Adrenal gland (tissue), 12 donors: ENCODE measurements around the gene TPSD1. TPM values are rescaled to one million over a fixed set of nuclear protein-coding genes. Genes with fewer than 3 reads are reported as not detected.

Source experiments
- DNase-seq, 7 donors: peaks; one replicate each; pipeline ENCODE4 v3.0.0-alpha.2; 2019 to 2020
- H3K27ac ChIP-seq, 5 donors: fragments of 200-600 bp; sonication (generic) in 4 of 5; 1 replicate in 3 of 5; 2 replicates in 2 of 5; pipeline versions ENCODE4 v1.5.1 to v1.8.0; 2016 to 2020; ENCODE audit warnings: mild to moderate bottlenecking in 1 of 5
- H3K27me3 ChIP-seq: fragments of 200-600 bp; 2 replicates; pipeline ENCODE4 v1.8.0; 2021
- H3K36me3 ChIP-seq, 2 donors: fragments of 200-600 bp; replicated peaks in 1 of 2; 1 replicate in 1 of 2; 2 replicates in 1 of 2; pipeline versions ENCODE4 v1.5.1 to v1.8.0; 2018 to 2022
- H3K4me1 ChIP-seq, 2 donors: fragments of 200-600 bp; replicated peaks in 1 of 2; 1 replicate in 1 of 2; 2 replicates in 1 of 2; pipeline versions ENCODE4 v1.5.1 to v1.8.0; 2018 to 2021
- H3K4me3 ChIP-seq, 4 donors: fragments of 200-600 bp; sonication (generic) in 3 of 4; one replicate each; pipeline ENCODE4 v1.5.1; 2016 to 2018
- H3K9me3 ChIP-seq, 3 donors: fragments of 200-600 bp; sonication (generic) in 1 of 3; replicated peaks in 1 of 3; 1 replicate in 2 of 3; 2 replicates in 1 of 3; pipeline versions ENCODE4 v1.5.1 to v1.8.0; 2016 to 2021
- CTCF ChIP-seq, 6 experiments: fragments of 450-650 bp in 4 of 6; fragments of 200-600 bp in 2 of 6; sonication (generic) in 1 of 6; IDR thresholded peaks; 1 replicate in 5 of 6; 2 replicates in 1 of 6; pipeline versions ENCODE4 v1.5.1 to v1.8.0; 2016 to 2021; ENCODE audit warnings: antibody characterized with exemption in 6 of 6, mild to moderate bottlenecking in 2 of 6, moderate library complexity in 1 of 6
- POLR2A ChIP-seq, 2 donors: fragments of 450-650 bp; IDR thresholded peaks; one replicate each; pipeline ENCODE4 v1.6.1; 2017; ENCODE audit warnings: antibody characterized with exemption in 2 of 2, mild to moderate bottlenecking in 2 of 2, moderate library complexity in 1 of 2
- WGBS, 4 donors: extraction: QIAGEN DNeasy Blood & Tissue Kit in 2 of 4; methylation state at CpG; one replicate each; pipeline versions ENCODE4 v1.1.5 to v1.1.7; 2013 to 2017; 5-methylcytosine and 5-hydroxymethylcytosine counted together
- intact Hi-C, 2 donors: fragments of 100-400 bp; cut with DNase I; formaldehyde crosslinking; loops; one replicate each; pipeline versions ENCODE4 v1.14.1 to v1.15.0; 2022 to 2023
- polyA plus RNA-seq, 3 donors: library from polyadenylated mRNA; stranded (reverse); fragments of 200-250 nt in 2 of 3; fragments of 350-450 nt in 1 of 3; fragmentation: Illumina TruSeq in 1 of 3; extraction: RNeasy Lipid Tissue Mini Kit (QIAGEN cat#74804) in 1 of 3; gene quantifications; one replicate each; pipeline ENCODE4 v1.2.3, GENCODE V29; 2013 to 2014
- total RNA-seq, 9 donors: library from RNA; depleted of rRNA in 4 of 9; stranded (reverse); fragments of >200 nt in 4 of 9; fragments of 120-200 nt in 1 of 9; fragmentation: NEBNext Ultra II Directional in 1 of 9; extraction: Animal tissue kit (Norgen Biotek cat#: 25700) in 1 of 9; gene quantifications; one replicate each; pipeline versions ENCODE4 v1.1.0 to v1.2.4, GENCODE V29; 2013 to 2023
- donor health status: healthy with polysubstance abuse.
- donor health status: Bipolar disorder and iron deficiency.
- donor health status: DM: yes; HTN: yes; CAD: no.
- donor health status: DM: no; HTN: no; CAD: no.
- donor health status: DM: no; HTN: no; CAD: no.
- donor health status: DM: yes; HTN: yes; CAD: no.

Gene TPSD1
- total and polyA plus RNA-seq, 12 donors, result 0.24 TPM; not detected in 11

DNA sequence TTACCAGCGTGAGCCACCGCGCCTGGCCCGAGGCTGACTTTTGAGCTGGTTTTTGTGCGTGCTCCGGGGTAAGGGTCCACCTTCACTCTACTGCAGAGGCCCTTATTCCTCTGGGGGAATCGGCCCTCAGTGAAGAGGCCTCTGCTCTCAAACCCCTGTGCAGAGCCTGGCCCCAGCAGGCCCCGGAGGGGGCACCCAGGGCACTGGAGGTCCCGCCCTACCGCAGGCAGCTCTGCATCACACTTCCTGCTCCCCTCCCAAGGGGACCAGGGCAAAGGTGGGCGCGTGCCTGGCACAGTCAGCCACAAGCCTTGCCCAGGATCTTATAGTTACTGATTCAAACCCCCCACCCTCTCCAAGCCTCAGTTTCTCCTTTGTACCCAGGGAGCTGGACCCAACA lies 50.0 kb downstream of the TPSD1 start:
- no peak overlapping the region for H3K4me3 ChIP-seq
- H3K27ac ChIP-seq, result no peak overlapping the region
- H3K9me3 ChIP-seq, result no peaks in the 10 kb centered on the region
- intact Hi-C loops, result no loop called here
- no peaks in the 10 kb centered on the region for H3K27me3 ChIP-seq
- DNase-seq, result no peak
- 62 to 91% (median 73%) methylated on average over 8 to 12 of the region's 12 CpGs for WGBS, 4 donors
- no peaks in the 10 kb centered on the region for H3K36me3 ChIP-seq
- no peak for TF ChIP-seq CTCF (IDR thresholded peaks at IDR 0.05)
- no peak for TF ChIP-seq POLR2A (IDR thresholded peaks at IDR 0.05)
- H3K4me1 ChIP-seq, result peaks cover 6 to 8% of the 10 kb centered on the region in 2 donors

DNA sequence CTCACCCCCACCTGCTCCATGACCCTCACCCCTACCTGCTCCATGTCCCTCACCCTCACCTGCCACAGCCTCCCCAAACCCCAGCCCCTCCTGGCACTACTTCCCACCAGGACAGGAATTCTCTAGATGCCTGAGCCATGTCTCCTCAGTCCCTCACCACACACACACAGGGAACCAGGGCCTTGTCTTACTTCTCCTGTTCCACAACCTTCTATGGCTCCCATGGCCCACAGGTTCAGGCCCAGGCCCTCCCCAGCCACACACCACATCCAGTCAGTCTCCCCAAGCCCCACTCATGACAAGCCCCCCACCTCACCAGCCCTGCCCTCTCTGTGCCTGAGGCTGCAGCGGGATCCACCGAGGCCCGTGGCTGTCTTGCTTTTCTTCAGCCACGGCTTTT lies 50.5 kb downstream of the TPSD1 start:
- Histone ChIP-seq H3K27me3 (no peaks in the 10 kb centered on the region), H3K36me3 (no peaks in the 10 kb centered on the region), H3K27ac (no peak overlapping the region), H3K9me3 (no peaks in the 10 kb centered on the region), H3K4me1 (peaks cover 10 to 11% of the 10 kb centered on the region in 2 donors), H3K4me3 (no peak overlapping the region)
- DNase-seq, result no peak
- WGBS, 4 donors, result 49 to 70% (median 69%) methylated on average over 3 to 4 of the region's 4 CpGs
- intact Hi-C loops, result no loop called here
- TF ChIP-seq CTCF (IDR thresholded peaks at IDR 0.05) (no peak), POLR2A (IDR thresholded peaks at IDR 0.05) (no peak)

DNA sequence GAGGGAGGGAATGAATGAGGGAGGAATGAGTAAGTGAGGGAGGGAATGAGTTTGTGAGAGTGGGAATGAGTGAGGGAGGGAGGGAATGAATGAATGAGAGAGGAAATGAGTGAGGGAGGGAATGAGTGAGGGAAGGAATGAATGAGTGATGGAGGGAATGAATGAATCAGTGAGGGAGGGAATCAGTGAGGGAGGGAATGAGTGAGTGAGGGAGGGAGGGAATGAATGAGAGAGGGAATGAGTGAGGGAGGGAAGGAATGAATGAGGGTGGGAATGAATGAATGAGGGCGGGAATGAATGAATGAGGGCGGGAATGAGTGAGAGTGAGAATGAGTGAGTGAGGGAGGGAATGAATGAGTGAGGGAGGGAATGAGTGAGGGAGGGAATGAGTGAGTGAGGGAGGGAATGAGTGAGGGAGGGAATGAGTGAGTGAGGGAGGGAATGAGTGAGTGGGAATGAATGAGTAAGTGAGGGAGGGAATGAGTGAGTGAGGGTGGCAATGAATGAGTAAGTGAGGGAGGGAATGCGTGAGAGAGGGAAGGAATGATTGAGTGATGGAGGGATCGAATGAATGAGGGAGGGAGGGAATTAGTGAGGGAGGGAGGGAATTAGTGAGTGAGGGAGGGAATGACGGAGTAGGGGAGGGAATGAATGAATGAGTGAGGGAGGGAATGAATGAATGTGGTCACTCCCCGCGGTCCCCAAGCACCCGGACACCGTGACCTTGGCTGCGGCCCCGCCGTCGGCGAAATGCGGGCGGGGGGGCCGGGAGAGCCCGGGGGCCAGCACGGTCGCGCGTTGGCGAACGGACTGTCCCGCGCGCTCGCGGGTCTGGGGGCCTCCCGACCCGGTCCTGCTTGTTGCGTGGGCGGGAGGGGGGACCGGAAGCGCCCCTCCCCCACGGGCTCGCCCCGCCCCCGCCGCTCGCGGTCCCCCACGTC lies 52.4 kb downstream of the TPSD1 start:
- intact Hi-C loops, result no loop called here
- Histone ChIP-seq H3K27me3 (no peaks in the 10 kb centered on the region), H3K9me3 (no peaks in the 10 kb centered on the region), H3K36me3 (peaks cover 0 to 8% of the 10 kb centered on the region in 2 donors), H3K27ac (peak overlapping the region; percentile 93 to 100 (median 99)), H3K4me3 (peak overlapping the region in 2 of 4 donors; percentile 54 to 92), H3K4me1 (peaks cover 28 to 29% of the 10 kb centered on the region in 2 donors)
- TF ChIP-seq CTCF (IDR thresholded peaks at IDR 0.05) (no peak), POLR2A (IDR thresholded peaks at IDR 0.05) (no peak)
- WGBS, 4 donors, result 4 to 12% (median 9%) methylated on average over 13 to 42 of the region's 43 CpGs
- peak in 3 of 7 donors; percentile 52 to 69 (median 63) for DNase-seq

Other genes starting within 250 kb of the TPSD1 start
- 10 to 100 TPM in 1 of 9 donors, 1 to 10 TPM in 6, under 1 TPM in 1, not detected in 1; 0.79 to 14.4 (median 3.0) TPM for gene SSTR5, start 183.3 kb upstream of the TPSD1 start, total RNA-seq
- under 1 TPM in 2 of 3 donors, not detected in 1; 0.17 to 0.24 TPM for gene SSTR5, start 183.3 kb upstream of the TPSD1 start, polyA plus RNA-seq
- under 1 TPM in 2 of 9 donors, not detected in 7; 0.14 to 0.19 TPM for gene C1QTNF8, start 159.8 kb upstream of the TPSD1 start, total RNA-seq
- under 1 TPM in 2 of 3 donors, not detected in 1; 0.30 to 0.64 TPM for gene C1QTNF8, start 159.8 kb upstream of the TPSD1 start, polyA plus RNA-seq
- gene CACNA1H, start 103.0 kb upstream of the TPSD1 start, total RNA-seq, result 100 to 1,000 TPM in 1 of 9 donors, 10 to 100 TPM in 8; 14.0 to 121 (median 35.9) TPM
- gene CACNA1H, start 103.0 kb upstream of the TPSD1 start, polyA plus RNA-seq, result 10 to 100 TPM; 20.1 to 36.2 (median 21.7) TPM
- gene TPSG1, start 30.8 kb upstream of the TPSD1 start, total RNA-seq, result 1 to 10 TPM in 1 of 9 donors, under 1 TPM in 2, not detected in 6; 0.18 to 5.5 (median 0.29) TPM
- 1 to 10 TPM in 1 of 3 donors, under 1 TPM in 1, not detected in 1; 0.34 to 2.7 TPM for gene TPSG1, start 30.8 kb upstream of the TPSD1 start, polyA plus RNA-seq
- 1 to 10 TPM in 2 of 9 donors, under 1 TPM in 3, not detected in 4; 0.54 to 6.6 (median 0.78) TPM for gene TPSB2, start 25.9 kb upstream of the TPSD1 start, total RNA-seq
- 1 to 10 TPM in 1 of 3 donors, under 1 TPM in 1, not detected in 1; 0.32 to 5.1 TPM for gene TPSB2, start 25.9 kb upstream of the TPSD1 start, polyA plus RNA-seq
- 1 to 10 TPM in 3 of 9 donors, under 1 TPM in 4, not detected in 2; 0.11 to 4.7 (median 0.93) TPM for gene TPSAB1, start 15.4 kb upstream of the TPSD1 start, total RNA-seq
- gene TPSAB1, start 15.4 kb upstream of the TPSD1 start, polyA plus RNA-seq, result 1 to 10 TPM in 1 of 3 donors, under 1 TPM in 1, not detected in 1; 0.48 to 4.8 TPM
- gene UBE2I, start 53.6 kb downstream of the TPSD1 start, total RNA-seq, result 100 to 1,000 TPM in 4 of 9 donors, 10 to 100 TPM in 5; 50.7 to 142 (median 95.5) TPM
- gene UBE2I, start 53.6 kb downstream of the TPSD1 start, polyA plus RNA-seq, result 100 to 1,000 TPM in 1 of 3 donors, 10 to 100 TPM in 2; 61.9 to 203 (median 70.1) TPM
- 10 to 100 TPM in 4 of 9 donors, 1 to 10 TPM in 4, under 1 TPM in 1; 0.79 to 25.4 (median 7.8) TPM for gene BAIAP3, start 77.6 kb downstream of the TPSD1 start, total RNA-seq
- gene BAIAP3, start 77.6 kb downstream of the TPSD1 start, polyA plus RNA-seq, result 100 to 1,000 TPM in 1 of 3 donors, 10 to 100 TPM in 2; 11.9 to 129 (median 20.7) TPM
- 100 to 1,000 TPM in 3 of 9 donors, 10 to 100 TPM in 6; 49.8 to 258 (median 75.0) TPM for gene TSR3, start 95.8 kb downstream of the TPSD1 start, total RNA-seq
- 10 to 100 TPM; 13.7 to 42.8 (median 39.2) TPM for gene TSR3, start 95.8 kb downstream of the TPSD1 start, polyA plus RNA-seq
- gene GNPTG, start 95.9 kb downstream of the TPSD1 start, total RNA-seq, result 100 to 1,000 TPM; 132 to 332 (median 281) TPM
- 100 to 1,000 TPM in 2 of 3 donors, 10 to 100 TPM in 1; 95.9 to 659 (median 362) TPM for gene GNPTG, start 95.9 kb downstream of the TPSD1 start, polyA plus RNA-seq
- 100 to 1,000 TPM in 1 of 9 donors, 10 to 100 TPM in 8; 11.5 to 174 (median 36.9) TPM for gene UNKL, start 158.6 kb downstream of the TPSD1 start, total RNA-seq
- gene UNKL, start 158.6 kb downstream of the TPSD1 start, polyA plus RNA-seq, result 10 to 100 TPM; 10.1 to 27.9 (median 11.8) TPM
- 10 to 100 TPM; 16.9 to 48.2 (median 21.8) TPM for gene UQCC4, start 164.7 kb downstream of the TPSD1 start, total RNA-seq
- gene UQCC4, start 164.7 kb downstream of the TPSD1 start, polyA plus RNA-seq, result 10 to 100 TPM; 13.2 to 21.0 (median 15.7) TPM
- gene PERCC1, start 175.0 kb downstream of the TPSD1 start, total RNA-seq, result under 1 TPM in 1 of 9 donors, not detected in 8; 0.69 TPM
- gene PERCC1, start 175.0 kb downstream of the TPSD1 start, polyA plus RNA-seq, result not detected
- gene CCDC154, start 188.5 kb downstream of the TPSD1 start, total RNA-seq, result 1 to 10 TPM in 4 of 9 donors, under 1 TPM in 5; 0.28 to 3.1 (median 0.89) TPM
- 10 to 100 TPM in 2 of 3 donors, not detected in 1; 10.7 to 39.7 TPM for gene CCDC154, start 188.5 kb downstream of the TPSD1 start, polyA plus RNA-seq
- 100 to 1,000 TPM in 5 of 9 donors, 10 to 100 TPM in 4; 27.2 to 243 (median 121) TPM for gene CLCN7, start 219.0 kb downstream of the TPSD1 start, total RNA-seq
- gene CLCN7, start 219.0 kb downstream of the TPSD1 start, polyA plus RNA-seq, result 100 to 1,000 TPM in 2 of 3 donors, 10 to 100 TPM in 1; 25.3 to 369 (median 133) TPM
- gene PTX4, start 232.9 kb downstream of the TPSD1 start, total RNA-seq, result 1 to 10 TPM in 2 of 9 donors, under 1 TPM in 4, not detected in 3; 0.39 to 1.4 (median 0.61) TPM
- gene PTX4, start 232.9 kb downstream of the TPSD1 start, polyA plus RNA-seq, result under 1 TPM in 2 of 3 donors, not detected in 1; 0.16 to 0.17 TPM
- 10 to 100 TPM in 8 of 9 donors, 1 to 10 TPM in 1; 9.7 to 53.7 (median 22.8) TPM for gene TELO2, start 237.3 kb downstream of the TPSD1 start, total RNA-seq
- 100 to 1,000 TPM in 1 of 3 donors, 10 to 100 TPM in 1, 1 to 10 TPM in 1; 1.3 to 173 (median 96.0) TPM for gene TELO2, start 237.3 kb downstream of the TPSD1 start, polyA plus RNA-seq